ENCODE results near the gene C4B.
"Not testable (repeated sequence)": the region's sequence is repeated elsewhere in the genome, so short reads cannot be mapped to it uniquely, and the experiment has no call there.

C4B gene

GRCh38 chr6:31989363-31989762, 25.2 kb upstream of the C4B start:
- DNase-seq (ENCODE audit: low read depth, low spot score); H3K4me3 ChIP-seq (ENCODE audit: low read depth, low read length); POLR2A ChIA-PET; CTCF ChIA-PET: not testable (repeated sequence)

GRCh38 chr6:31994421-31994820, 20.2 kb upstream of the C4B start:
- DNase-seq (ENCODE audit: low read depth, low spot score); CTCF ChIA-PET; POLR2A ChIA-PET; H3K4me3 ChIP-seq (ENCODE audit: low read depth, low read length): not testable (repeated sequence)

- POLR2A ChIA-PET; DNase-seq (ENCODE audit: low read depth, low spot score); CTCF ChIA-PET; H3K4me3 ChIP-seq (ENCODE audit: low read depth, low read length): not testable (repeated sequence)
Observed at GRCh38 chr6:31996385-31996784, 18.2 kb upstream of the C4B start.

GRCh38 chr6:32002546-32003268, 11.9 kb upstream of the C4B start:
- POLR2A ChIA-PET, CTCF ChIA-PET: not testable (repeated sequence)

GRCh38 chr6:32003301-32003700, 11.3 kb upstream of the C4B start:
- POLR2A ChIA-PET; H3K4me3 ChIP-seq (ENCODE audit: low read depth, low read length); CTCF ChIA-PET; DNase-seq (ENCODE audit: low read depth, low spot score): not testable (repeated sequence)

More at GRCh38 chr6:32002546-32003268, 11.9 kb upstream of the C4B start:
- H3K4me3 ChIP-seq (ENCODE audit: low read depth, low read length); DNase-seq (ENCODE audit: low read depth, low spot score): not testable (repeated sequence)

GRCh38 chr6:32004393-32004792, 10.2 kb upstream of the C4B start:
- POLR2A ChIA-PET; CTCF ChIA-PET; DNase-seq (ENCODE audit: low read depth, low spot score); H3K4me3 ChIP-seq (ENCODE audit: low read depth, low read length): not testable (repeated sequence)

- DNase-seq (ENCODE audit: low read depth, low spot score); H3K4me3 ChIP-seq (ENCODE audit: low read depth, low read length); CTCF ChIA-PET; POLR2A ChIA-PET: not testable (repeated sequence)
Observed at GRCh38 chr6:32004864-32005537, 9.6 kb upstream of the C4B start.

GRCh38 chr6:32005538-32005880, 9.1 kb upstream of the C4B start:
- H3K4me3 ChIP-seq (ENCODE audit: low read depth, low read length); CTCF ChIA-PET; POLR2A ChIA-PET; DNase-seq (ENCODE audit: low read depth, low spot score): not testable (repeated sequence)

- DNase-seq (ENCODE audit: low read depth, low spot score); CTCF ChIA-PET; H3K4me3 ChIP-seq (ENCODE audit: low read depth, low read length): not testable (repeated sequence)
- POLR2A ChIA-PET = interaction anchor here (0.5 kb wide), 1 partner anchor 93 kb away, joined by 3 read pairs; no protein-coding TSS in a partner anchor
Observed at GRCh38 chr6:32005991-32006529, 8.5 kb upstream of the C4B start.

GRCh38 chr6:32007086-32007485, 7.5 kb upstream of the C4B start:
- DNase-seq (ENCODE audit: low read depth, low spot score); CTCF ChIA-PET; H3K4me3 ChIP-seq (ENCODE audit: low read depth, low read length); POLR2A ChIA-PET: not testable (repeated sequence)

- CTCF ChIA-PET; DNase-seq (ENCODE audit: low read depth, low spot score); H3K4me3 ChIP-seq (ENCODE audit: low read depth, low read length); POLR2A ChIA-PET: not testable (repeated sequence)
Observed at GRCh38 chr6:32008037-32008436, 6.6 kb upstream of the C4B start.

- CTCF ChIA-PET; DNase-seq (ENCODE audit: low read depth, low spot score); H3K4me3 ChIP-seq (ENCODE audit: low read depth, low read length); POLR2A ChIA-PET: not testable (repeated sequence)
Observed at GRCh38 chr6:32008616-32009015, 6.0 kb upstream of the C4B start.

- POLR2A ChIA-PET; DNase-seq (ENCODE audit: low read depth, low spot score); CTCF ChIA-PET; H3K4me3 ChIP-seq (ENCODE audit: low read depth, low read length): not testable (repeated sequence)
Observed at GRCh38 chr6:32009537-32009936, 5.1 kb upstream of the C4B start.

- POLR2A ChIA-PET; H3K4me3 ChIP-seq (ENCODE audit: low read depth, low read length); DNase-seq (ENCODE audit: low read depth, low spot score); CTCF ChIA-PET: not testable (repeated sequence)
Observed at GRCh38 chr6:32010856-32011530, 3.6 kb upstream of the C4B start.

GRCh38 chr6:32012941-32013617, 1.5 kb upstream of the C4B start:
- POLR2A ChIA-PET = interaction anchor here (1.1 kb wide), 1 partner anchor 33 kb away, joined by 4 read pairs; no protein-coding TSS in a partner anchor
- DNase-seq (ENCODE audit: low read depth, low spot score); CTCF ChIA-PET; H3K4me3 ChIP-seq (ENCODE audit: low read depth, low read length): not testable (repeated sequence)

GRCh38 chr6:32013738-32014137, 857 bp upstream of the C4B start:
- POLR2A ChIA-PET = interaction anchor here (1.1 kb wide), 1 partner anchor 34 kb away, joined by 4 read pairs; no protein-coding TSS in a partner anchor
- H3K4me3 ChIP-seq (ENCODE audit: low read depth, low read length); CTCF ChIA-PET; DNase-seq (ENCODE audit: low read depth, low spot score): not testable (repeated sequence)
